GM19467 (cell line): ENCODE measurements around the gene MEIOB.
"Not testable (repeated sequence)": the region's sequence is repeated elsewhere in the genome, so short reads cannot be mapped to it uniquely, and the experiment has no call there.

ENCODE experiments used
- ATAC-seq: cut with Tn5 transposase; IDR thresholded peaks from one replicate; pipeline ENCODE4 v1.9.1; 2021; ENCODE audit warnings: mild to moderate bottlenecking, moderate library complexity; ENCODE audit not compliant: unreplicated experiment

MEIOB gene, protein sequence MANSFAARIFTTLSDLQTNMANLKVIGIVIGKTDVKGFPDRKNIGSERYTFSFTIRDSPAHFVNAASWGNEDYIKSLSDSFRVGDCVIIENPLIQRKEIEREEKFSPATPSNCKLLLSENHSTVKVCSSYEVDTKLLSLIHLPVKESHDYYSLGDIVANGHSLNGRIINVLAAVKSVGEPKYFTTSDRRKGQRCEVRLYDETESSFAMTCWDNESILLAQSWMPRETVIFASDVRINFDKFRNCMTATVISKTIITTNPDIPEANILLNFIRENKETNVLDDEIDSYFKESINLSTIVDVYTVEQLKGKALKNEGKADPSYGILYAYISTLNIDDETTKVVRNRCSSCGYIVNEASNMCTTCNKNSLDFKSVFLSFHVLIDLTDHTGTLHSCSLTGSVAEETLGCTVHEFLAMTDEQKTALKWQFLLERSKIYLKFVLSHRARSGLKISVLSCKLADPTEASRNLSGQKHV

DNA sequence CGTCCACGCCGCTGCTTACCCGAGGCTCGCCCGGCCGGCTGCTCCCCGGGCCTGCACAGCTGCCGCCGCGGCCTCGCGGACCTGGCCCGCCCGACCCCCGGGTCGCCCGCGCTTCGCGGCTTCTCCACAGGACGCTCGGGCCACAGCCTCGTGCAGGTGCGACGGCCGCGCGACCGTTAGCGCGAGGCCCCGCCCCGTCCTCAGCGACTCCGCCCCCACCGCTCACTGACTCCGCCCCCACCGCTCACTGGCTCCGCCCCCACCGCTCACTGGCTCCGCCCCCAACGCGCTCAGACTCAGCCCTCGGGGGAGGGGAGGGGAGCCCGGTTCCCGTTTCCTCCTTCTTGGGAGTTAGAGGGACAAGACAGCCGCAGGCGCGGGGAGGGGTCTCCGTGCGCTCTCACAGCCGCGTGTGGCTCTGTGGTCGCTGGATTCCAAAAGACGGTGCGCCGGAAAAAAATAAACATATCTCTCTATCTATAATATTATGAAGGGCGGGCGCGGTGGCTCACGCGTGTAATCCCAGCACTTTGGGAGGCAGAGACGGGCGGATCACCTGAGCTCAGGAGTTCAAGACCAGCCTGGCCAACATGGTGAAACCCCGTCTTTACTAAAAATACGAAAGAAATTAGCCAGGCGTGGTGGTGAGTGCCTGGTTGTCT is at the start of gene MEIOB:
Gene MEIOB (minus strand): TSS at position 191 of the 662 bp plus-strand sequence. CDS start 3,989 bp downstream, outside the sequence.
- no peak for ATAC-seq

DNA sequence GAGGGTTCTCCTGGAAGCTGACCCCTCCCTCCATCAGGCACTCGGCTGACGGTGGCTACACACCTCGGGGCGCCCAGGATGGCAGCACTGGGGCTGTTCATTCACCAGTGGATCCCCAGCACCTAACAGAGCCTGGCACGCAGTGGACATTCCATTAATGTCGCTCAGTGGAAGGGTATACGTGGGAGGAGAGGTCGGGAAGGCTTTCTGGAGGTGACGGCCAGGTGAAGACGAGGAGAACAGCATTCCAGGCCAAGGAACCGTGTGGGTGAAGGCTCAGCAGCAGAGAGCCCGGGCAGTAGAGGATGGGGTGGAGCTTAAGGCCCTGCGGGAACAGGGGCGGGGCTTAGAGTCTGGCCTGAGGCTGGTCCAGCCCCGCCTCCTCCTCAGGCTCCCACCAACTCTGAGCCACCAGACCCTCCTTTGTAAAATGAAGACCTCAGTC is 48.8 kb upstream of the MEIOB start:
- ATAC-seq, result no peak

DNA sequence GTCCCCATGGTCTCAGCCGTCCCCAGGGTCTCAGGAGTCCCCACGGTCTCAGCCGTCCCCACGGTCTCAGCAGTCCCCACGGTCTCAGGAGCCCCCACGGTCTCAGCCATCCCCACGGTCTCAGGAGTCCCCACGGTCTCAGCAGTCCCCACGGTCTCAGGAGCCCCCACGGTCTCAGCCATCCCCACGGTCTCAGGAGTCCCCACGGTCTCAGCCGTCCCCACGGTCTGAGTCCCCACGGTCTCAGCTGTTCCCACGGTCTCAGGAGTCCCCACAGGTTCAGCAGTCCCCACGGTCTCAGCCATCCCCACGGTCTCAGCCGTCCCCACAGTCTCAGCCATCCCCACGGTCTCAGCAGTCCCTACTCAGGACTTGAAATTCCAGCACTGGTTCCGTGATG is 48.2 kb upstream of the MEIOB start:
- ATAC-seq, result not testable (repeated sequence)

DNA sequence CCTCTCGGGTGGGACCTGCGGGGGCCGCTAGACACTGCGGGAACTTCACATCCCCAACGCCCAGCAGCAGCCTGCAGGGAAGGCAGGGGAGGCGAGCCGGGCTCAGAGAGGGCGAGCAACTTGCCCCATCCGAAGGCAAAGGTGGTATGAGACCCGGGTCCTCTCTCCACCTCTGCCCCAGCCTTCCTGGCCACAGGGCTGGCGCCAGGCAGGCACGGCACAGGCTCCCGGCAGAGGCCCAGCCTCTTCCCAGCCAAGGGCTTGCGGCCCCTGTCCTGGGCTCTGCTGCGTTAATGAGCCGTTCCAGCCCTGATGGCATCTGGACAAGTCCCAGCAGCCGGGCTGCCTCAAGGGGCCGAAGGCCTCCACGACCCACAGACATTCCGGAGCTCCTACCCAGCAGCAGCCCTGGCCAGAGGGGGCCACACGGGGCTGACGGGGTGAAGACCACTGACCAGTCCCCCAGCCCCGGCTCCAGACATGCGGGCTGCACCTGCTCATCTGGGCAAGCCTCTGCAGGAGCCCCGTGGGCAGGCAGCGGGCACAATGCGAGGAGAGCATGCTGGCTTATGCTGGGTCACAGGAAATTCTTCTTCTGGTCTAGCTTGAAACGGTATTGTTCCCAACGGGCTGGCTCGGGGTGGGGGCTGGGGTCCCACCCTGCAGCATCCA is 47.5 kb upstream of the MEIOB start:
- ATAC-seq, result no peak

DNA sequence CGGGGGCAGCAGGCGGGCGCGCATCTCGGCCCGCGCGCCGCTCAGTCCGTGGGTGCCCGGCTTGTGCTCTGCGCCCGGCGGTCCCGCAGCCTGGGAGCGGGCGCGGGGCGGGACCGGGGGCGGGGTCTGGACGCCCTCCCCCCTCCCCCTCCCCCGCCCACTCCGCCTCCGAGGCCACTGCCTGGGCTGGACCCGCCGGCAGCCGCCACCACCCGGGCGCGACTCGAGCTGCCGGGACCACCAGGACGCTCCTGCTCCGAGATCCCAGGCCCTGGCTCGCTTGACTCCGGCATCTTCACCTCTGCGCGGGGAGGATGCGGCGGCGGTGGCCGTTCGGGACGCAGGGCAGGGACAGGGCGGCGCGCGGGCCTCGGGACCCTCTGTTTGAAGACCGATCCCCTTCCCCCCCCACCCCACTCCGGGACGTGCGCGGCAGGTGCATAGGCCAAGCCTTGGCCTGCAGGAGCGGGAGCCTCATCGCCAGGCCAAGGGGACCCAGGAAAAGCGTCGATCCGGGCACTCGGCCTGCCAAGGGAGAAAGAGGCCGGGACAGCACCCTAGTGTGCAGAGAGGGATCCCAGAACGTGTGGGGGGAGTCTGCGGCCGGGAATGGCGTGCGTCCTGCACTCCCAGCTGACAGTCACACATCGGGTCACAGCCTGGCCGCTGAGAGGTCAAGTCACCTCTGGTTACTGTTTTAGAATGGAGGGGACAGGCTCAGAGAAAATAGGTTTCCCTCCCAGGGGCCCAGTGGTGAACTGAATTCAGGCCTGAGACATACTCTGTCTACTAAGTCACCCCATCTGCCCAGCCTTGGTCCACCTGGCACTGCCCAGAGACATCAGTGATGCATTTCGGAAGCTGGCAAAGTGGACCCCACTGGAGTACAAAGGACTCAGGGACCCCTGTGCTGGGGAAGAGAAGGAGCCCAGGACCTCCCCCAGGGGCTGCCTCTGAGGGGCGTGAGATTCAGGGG is 46.7 kb upstream of the MEIOB start, which contains the start of gene HS3ST6:
Gene HS3ST6 (minus strand): TSS at position 65 of the 976 bp plus-strand sequence. CDS start 92 bp downstream, outside the sequence.
- ATAC-seq, result no peak

DNA sequence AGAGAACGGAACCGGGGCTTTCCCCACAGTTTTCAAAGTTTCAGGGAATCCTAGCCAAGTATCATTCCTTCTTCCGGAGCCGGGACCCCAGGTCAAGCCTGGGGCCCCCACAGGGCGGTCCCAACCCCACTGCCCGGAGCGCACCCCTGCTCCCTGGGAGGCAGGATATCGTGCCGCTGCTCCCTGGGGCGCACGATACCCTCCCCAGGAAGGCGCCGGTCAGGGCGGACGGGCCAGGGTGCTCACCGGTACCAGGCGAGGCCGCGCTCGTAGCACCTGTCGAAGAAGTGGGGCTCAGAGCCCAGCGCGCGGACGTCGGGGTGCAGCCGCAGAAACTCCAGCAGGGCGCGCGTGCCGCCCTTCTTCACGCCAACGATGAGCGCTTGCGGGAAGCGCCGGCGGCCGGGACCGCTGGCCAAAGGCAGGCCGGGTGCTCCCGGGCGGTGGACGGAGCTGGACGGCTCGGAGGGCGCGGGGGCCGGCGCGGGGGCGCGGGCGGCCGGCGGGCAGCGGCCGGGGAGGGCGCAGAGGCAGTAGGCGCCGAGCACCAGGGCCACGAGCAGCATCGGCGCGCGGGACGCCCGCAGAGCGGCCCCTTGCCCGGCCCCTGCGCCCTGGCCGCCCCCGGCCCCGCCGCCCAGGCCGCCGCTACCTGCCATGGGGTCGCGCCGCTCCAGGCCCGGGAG is 45.8 kb upstream of the MEIOB start:
- ATAC-seq, result no peak

DNA sequence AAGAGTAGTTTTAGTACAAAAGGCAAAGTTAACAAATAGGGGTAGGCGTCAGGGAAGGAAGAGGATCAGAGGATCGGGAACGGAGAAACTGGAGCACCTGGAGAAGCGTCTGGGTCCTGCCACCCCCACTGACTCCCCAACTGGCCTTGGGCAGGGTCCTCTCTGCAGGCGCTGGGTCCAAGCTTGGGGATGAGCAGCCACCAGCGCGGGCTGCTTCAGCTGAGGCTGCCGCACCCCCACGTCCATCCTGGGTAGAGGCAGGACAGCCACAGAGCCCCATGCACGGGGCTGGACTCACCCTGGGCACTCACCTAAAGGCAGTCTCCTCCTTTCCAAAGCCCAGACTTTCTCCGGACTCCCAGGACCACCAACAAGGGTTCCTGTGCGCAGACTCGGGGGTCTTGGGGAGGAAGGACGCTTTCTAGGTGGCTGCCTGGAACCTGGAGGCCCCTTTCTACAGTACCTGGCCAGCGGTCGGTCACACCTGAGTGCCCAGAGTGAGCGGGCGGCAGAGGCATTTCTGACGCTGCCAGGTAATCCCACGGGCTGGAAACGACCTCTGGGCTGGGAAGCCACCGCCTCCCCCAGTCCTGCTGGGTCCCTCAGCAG is 45.2 kb upstream of the MEIOB start:
- no peak for ATAC-seq

DNA sequence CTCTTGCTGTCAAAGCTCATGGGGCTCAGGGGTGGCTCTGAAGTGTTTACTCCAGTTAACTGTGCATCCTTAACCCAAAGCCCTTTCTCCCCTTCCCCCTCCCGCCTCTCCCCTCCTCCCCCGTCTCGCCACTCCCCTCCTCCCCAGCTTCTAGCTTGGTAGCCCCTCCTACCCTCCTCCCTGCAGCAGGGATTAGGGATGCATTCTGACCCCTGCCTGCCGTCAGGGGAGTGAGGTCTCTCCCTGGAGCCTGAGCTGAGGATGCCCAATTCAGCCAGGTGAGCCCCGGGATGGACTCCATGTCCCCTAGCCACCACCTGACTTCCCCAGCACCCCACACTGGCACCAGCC is 44.7 kb upstream of the MEIOB start:
- no peak for ATAC-seq

DNA sequence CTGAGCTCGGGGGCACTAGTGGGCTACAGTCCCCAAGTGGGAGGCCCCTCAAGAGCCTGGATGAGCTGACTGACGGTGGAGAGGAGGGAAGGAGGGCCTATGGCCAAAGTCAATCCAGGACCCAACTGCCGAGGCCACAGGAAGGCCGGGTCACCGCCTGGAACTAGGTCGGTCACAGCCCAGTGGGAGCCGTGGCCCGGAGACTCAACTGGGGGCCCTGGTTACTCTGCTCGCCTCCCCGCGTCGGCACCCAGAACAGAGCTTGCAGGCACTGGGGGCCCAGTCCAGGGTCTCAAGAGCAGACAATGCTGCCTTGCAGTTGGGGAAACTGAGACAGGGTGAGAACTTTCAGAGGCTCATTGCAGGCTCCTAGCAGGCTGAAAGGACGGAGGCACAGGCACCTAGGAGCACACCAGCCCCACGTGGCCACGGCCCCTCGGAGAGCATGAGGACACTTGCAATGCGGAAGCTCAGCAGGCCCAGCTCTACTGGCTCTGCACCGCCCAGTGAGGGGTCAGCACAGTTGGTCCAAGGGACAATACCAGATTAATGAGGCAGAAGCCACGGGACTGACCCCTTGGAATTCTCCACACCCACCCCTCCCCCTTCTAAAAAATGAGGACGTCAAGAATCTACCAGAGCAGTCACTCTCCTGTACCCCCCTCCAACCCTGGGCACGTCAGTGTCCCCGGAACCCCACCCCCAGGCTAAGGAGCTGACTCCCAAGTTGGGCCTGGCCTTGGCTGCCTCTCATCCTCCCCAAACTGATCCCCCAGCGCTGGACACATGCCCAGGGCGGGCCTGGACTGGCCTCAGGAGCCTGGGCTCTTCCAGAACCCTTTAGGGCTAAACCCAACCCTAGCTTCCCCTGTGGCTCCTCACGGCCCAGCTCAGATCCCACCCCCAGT is 44.0 kb upstream of the MEIOB start:
- no peak for ATAC-seq

DNA sequence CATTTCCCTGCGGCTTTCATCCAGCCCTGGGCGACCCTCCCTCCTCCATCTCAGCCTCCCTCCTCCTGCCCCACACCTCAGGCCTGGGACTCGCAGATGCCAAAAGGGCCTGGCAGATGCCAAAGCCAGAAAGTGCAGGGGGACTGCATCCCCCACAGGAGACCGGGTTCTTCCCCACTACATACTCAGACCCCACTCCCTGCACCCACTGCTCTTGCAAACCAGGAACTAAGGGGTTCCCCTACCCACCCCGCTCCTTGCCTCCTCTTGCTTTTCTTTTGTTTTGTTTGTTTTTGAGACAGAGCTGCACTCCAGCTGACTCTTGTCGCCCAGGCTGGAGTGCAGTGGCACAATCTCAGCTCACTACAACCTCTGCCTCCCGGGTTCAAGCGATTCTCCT is 43.0 kb upstream of the MEIOB start:
- ATAC-seq, result no peak

DNA sequence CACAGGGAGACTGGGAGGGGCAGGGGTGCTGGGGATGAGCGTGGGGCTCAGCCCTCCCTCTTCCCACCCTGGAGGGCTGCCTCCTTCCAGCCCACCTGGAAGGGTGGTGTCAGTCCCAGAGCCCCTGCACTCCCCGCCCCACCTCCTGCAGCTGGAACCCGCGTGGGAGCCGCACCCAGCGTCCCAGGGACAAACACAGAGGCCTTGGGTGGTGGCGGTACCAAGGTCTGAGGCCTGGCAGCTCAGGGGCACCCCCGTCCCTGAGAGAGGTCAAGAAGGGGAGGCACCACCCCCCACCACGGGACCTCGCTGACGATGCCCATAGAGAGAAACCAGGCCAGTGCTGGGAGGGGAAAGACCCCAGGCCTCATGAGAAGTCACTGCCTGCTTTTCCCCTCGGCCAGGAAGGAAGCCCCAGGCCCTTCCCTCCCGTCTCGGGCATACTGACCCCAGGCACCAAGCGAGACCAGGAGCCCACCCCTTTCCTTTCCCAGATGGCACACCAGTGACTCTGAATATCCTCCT is 42.2 kb upstream of the MEIOB start:
- ATAC-seq, result no peak

DNA sequence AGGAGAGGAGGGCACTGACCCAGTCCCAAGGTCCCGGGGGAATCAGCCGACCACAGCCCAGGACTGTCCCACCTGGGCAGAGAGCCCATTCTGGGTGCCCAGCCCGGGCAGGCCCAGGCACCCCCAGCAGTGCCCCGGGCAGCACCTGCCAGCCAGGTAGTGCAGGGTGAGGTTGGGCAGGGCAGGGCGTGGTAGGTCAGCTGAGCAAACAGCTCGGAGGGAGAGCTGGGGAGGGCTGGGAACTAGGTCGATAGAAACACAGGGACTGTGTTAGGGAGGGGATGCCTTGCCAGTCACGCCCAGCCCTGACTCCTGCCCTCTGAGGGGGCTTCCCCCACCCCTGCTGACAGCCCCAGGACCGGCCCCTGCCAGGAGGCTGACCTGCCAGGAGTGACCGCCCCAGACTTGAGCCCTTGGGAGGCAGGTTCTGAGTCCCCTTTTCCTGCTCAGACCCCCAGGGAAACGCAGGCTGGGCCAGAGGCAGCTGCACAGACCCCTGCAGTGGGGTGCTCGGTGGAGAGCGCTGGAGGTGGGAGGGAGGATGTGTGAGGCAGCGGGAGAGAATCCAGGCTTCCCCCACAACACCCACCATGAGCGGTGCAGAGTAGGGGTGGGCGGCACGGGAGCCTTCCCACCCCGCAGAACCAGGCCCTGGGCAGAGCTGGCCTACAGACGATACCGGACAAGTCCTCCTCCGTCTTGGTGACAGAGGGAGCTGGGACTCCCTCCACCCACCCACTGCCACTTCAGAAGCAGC is 41.5 kb upstream of the MEIOB start:
- ATAC-seq, result no peak

DNA sequence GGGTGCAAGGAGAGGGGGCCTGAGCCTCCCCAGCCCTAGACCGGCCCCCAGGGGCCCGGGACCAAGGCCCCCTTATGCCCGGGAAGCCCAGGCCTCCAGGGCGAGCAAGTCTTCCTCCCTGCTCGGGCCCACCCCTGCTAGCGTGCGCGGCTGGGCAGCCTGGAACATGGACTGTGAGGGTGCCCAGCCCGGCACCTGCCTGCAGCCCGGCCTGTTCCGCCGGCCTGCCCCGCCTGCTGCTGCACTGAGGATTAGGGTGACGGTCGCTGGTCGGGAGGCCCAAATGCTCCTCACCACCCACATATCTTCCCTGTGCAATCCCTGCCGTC is 40.2 kb upstream of the MEIOB start:
- ATAC-seq, result no peak

DNA sequence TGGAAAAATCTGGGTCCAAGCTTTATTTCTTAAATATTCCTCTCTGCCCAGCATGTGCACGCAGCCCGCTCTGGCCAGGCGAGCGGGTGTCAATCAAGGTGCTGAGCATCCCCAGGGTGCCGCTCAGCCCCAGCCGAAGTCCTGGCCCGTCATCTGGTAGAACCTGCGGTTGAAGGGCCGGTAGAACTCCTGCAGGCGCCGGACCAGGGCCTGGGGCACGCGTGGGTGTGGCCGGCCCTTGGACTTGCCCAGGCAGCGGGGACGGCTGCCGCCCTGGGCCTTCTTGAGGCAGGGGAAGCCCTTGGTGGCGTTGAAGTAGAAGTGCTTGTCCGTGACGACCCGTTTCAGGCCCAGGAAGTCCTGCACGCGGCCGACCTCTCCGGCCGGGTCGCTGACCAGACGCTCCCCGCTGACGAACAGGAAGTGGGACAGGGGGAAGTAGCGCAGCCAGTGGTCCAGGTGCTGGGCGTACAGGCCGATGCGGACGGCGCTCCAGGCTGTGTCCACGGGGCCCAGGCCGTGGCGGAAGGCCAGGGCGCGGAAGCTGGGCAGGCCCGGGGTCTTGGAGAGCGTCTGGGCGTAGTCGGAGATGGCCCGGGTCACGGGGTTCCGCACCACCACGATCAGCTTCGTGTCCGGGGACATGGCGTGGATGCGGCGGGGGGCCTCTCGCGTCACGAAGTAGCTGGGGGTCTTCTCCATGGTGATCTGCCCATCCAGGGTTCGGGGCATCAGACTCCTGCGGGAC is 39.7 kb upstream of the MEIOB start:
- no peak for ATAC-seq

DNA sequence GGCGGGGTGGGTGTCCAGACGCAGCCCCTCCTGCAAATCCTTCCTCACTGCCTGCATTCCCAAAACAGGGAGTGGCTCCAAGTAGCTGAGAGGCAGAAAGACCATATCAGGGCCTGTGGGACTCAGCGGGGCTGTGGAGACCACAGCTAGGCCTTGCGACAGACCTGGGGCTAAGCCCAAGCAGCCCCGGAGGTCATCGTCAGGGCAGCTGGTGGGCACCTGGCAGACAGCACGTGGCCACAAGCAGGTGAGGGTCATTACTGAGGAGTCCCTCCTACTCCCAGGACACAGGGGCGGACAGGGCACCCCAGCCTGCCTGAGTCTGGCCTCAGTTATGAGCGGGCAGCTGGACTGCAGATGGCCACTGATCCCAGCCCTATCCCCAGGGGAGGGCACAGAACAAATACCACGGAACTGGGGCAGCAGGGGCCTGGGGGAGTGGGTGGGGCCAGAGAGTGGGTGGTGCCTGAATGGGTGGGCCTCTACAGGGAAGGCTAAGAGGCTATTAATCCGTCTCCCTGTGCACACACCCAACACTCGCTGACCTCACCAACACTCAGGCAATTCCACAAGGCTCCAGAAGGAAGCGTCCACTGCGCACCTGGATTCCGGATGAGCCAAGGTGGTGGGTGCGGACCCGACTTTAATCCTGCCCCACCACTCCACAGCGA is 37.7 kb upstream of the MEIOB start:
- no peak for ATAC-seq

DNA sequence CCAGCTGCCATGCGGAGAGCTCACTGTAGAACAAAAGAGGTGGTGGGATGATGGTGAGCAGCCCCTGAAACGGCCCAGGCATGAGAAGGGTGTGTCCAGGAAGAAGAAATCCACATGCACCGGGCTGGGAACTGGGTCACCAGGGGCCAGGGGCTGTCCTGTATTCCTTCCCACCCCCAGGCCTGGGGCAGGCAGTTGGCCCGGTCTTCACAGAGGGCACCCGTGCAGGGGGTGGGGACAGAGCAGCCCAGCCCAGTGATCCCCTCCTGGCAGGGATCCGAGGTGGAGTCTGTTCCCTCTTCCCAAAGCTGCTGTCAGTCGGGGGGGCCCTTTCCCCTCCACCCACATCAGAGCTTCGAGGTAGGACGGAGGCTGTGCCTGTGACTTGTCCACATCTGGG is 37.0 kb upstream of the MEIOB start:
- ATAC-seq, result no peak
